Right lobe of liver (tissue), 4 donors: ENCODE data around the gene OTC.

Source experiments
- CTCF ChIP-seq, 4 donors: fragments of 200-600 bp in 3 of 4; fragments of 450-650 bp in 1 of 4; IDR thresholded peaks; one replicate each; pipeline versions ENCODE4 v1.5.1 to v1.8.0; 2016 to 2022; ENCODE audit warnings: antibody characterized with exemption in 4 of 4, mild to moderate bottlenecking in 2 of 4
- POLR2A ChIP-seq: fragments of 450-650 bp; IDR thresholded peaks from one replicate; pipeline ENCODE4 v1.6.1; 2017; ENCODE audit warnings: antibody characterized with exemption, mild to moderate bottlenecking
- donor health status: DM: no; HTN: no; CAD: no.
- donor health status: DM: no; HTN: no; CAD: no.
- donor health status: DM: no; HTN: yes; CAD: no.

GRCh38 chrX:38431525-38431924, 79.1 kb downstream of the OTC start:
- no peak for TF ChIP-seq CTCF (IDR thresholded peaks at IDR 0.05)
- no peak for TF ChIP-seq POLR2A
